CD4-positive, alpha-beta T cell treated with Interleukin-10 for 1 hour (primary cell): ENCODE data around the gene ADD1.

Experiments
- DNase-seq: peaks from one replicate; pipeline ENCODE4 v3.0.0-alpha.2; 2020

Gene ADD1

GRCh38 chr4:2823671-2824328, 19.8 kb upstream of the ADD1 start:
- DNase-seq = no peak

GRCh38 chr4:2824329-2824835, 19.3 kb upstream of the ADD1 start:
- DNase-seq = no peak

GRCh38 chr4:2824836-2825381, 18.7 kb upstream of the ADD1 start:
- DNase-seq = no peak

DNA sequence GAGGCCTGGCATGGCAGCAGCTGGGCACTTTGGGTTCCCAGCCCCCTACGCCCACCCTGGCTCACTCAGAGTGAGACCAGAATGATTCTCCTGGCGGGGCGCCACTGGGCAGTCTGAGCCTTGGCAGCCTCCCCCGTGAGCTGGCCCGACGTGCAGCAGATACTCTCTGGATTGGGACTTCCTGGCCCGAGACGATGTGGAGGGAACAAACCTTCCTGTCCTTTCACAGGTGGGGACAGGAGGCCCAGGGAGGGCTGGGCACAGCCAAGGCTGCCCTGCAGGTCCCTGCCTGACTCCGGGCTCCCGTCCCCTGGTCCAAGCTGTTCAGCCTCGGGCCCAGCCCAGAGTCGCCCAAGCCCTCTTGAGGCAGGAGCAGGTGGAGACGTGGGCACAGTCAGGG, 17.9 kb upstream of the ADD1 start:
- DNase-seq = no peak

DNA sequence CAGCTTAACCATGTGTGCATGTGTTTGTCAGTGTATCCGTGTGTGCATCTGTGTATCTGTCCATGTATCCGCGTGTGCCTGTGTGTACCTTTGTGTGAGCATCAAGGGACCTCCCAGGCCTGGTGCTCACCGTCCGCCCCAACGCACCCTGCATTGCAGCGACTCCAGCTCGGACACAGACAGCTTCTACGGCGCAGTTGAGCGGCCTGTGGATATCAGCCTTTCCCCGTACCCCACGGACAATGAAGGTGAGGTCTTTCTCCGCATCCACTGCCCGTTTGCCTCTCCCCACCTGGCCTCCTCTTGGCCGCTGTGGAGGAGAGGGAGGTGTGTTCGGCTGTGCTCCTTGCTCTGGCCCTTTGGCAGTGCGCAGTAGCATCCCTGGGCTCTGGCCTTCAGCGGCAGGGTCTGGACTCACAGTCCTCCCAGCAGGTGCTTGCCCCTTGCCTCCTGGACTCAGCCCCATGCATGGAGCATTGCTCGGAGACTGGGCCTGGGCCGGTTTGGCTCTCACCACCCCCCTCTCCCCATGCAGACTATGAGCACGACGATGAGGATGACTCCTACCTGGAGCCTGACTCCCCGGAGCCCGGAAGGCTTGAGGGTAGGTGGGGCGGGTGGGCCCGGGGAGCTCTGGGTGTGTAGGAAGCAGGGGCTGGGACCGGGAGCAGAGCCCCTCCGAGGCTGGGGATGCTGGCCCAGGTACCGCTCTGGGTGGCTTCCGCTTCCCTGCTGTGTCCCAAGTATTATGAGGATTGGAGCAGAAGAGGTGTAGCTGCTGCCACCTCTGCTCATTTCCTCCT, 16.4 kb upstream of the ADD1 start:
- DNase-seq = no peak

GRCh38 chr4:2827874-2828751, 15.5 kb upstream of the ADD1 start:
- no peak for DNase-seq

GRCh38 chr4:2828758-2829181, 14.9 kb upstream of the ADD1 start:
- DNase-seq = no peak

DNA sequence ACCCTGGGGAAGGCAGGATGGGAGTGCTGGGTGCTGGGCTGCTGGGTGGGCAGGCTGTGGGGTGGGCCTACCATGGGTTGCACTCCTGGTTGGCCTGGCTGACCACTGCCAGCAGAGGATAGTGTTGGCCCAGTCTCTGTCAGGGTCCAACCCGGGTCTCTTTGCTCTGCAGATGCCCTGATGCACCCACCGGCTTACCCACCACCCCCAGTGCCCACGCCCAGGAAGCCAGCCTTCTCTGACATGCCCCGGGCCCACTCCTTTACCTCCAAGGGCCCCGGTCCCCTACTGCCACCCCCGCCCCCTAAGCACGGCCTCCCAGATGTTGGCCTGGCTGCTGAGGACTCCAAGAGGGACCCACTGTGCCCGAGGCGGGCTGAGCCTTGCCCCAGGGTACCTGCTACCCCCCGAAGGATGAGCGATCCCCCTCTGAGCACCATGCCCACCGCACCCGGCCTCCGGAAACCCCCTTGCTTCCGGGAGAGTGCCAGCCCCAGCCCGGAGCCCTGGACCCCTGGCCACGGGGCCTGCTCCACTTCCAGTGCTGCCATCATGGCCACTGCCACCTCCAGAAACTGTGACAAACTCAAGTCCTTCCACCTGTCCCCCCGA, 14.2 kb upstream of the ADD1 start:
- DNase-seq = no peak

DNA sequence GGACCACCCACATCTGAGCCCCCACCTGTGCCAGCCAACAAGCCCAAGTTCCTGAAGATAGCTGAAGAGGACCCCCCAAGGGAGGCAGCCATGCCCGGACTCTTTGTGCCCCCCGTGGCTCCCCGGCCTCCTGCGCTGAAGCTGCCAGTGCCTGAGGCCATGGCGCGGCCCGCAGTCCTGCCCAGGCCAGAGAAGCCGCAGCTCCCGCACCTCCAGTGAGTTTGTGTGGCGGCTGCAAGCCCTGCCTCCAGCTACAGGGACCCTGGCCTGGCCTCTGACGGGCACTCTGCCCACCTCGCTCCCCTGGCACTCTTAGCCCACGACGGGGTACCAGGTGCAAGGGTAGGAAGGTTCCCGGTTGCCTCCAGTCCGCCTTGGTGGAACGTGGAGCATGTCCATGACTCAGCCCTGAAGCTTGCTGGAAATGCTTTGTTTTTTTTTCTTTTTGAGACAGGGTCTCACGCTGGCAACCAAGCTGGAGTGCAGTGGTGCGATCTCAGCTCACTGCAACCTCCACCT, 13.7 kb upstream of the ADD1 start:
- no peak for DNase-seq

- no peak for DNase-seq
Observed at GRCh38 chr4:2830632-2831610, 12.7 kb upstream of the ADD1 start.

DNA sequence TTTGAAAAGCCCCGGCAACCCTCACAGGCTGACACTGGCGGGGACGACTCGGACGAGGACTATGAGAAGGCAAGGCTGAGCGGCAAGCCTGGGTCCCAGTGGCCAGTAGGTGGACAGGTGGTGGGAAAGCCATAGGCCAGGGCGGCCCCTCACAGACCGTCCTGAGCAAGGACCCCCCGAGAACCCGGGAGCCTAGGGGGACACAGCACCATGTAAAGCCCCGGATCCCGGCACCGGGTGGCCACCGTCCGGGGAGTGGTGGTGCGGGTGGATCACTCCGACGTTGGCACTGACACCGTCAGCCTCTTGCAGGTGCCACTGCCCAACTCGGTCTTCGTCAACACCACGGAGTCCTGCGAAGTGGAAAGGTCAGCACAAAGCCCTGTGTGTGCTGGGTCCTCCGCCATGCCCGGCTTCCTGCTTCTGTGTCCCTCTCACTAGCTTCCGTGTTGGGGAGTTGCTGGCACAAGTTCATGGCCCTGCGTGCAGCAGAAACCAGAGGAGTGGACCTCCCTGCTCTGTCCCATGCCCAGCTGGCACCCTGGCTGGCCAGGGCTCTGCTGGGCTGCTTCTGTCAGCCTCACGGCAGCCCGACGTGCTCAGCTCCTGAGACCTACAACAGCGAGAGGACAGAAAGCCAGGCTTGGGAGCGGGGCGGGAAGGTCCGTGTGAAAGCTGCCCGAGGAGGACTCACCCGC, 11.9 kb upstream of the ADD1 start:
- DNase-seq = no peak

DNA sequence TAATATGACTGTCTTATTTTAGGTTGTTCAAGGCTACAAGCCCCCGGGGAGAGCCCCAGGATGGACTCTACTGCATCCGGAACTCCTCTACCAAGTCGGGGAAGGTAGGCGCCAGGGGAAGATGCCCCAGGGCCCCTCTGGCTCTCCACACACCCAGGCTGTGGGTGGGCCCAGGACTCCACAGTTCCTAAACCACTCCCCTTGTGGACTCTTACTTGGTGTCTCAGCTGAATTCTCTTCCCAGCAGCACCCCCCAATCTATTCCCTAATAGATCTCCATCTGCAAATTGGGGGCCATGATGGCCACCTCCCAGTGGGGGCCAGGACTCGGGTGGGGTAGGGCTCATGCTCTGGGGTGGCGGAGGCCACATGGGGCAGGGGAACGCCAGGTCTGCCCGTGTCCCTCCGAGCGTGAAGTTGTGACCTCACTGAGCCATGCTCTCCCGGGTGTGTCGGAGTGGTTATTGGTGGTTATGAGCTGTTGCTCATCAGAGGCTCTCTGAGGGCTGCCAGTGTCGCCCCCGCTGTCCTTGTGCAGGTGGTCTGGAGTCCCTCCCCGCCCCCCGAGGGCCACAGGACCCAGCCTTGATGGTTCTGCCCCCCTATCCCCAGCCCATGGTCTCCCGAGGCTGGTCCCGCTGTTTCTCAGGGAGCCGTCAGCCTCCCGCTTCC, 11.2 kb upstream of the ADD1 start:
- DNase-seq = no peak

GRCh38 chr4:2832981-2833670, 10.5 kb upstream of the ADD1 start:
- DNase-seq = no peak

- no peak for DNase-seq
Observed at GRCh38 chr4:2833671-2834000, 10.0 kb upstream of the ADD1 start.

DNA sequence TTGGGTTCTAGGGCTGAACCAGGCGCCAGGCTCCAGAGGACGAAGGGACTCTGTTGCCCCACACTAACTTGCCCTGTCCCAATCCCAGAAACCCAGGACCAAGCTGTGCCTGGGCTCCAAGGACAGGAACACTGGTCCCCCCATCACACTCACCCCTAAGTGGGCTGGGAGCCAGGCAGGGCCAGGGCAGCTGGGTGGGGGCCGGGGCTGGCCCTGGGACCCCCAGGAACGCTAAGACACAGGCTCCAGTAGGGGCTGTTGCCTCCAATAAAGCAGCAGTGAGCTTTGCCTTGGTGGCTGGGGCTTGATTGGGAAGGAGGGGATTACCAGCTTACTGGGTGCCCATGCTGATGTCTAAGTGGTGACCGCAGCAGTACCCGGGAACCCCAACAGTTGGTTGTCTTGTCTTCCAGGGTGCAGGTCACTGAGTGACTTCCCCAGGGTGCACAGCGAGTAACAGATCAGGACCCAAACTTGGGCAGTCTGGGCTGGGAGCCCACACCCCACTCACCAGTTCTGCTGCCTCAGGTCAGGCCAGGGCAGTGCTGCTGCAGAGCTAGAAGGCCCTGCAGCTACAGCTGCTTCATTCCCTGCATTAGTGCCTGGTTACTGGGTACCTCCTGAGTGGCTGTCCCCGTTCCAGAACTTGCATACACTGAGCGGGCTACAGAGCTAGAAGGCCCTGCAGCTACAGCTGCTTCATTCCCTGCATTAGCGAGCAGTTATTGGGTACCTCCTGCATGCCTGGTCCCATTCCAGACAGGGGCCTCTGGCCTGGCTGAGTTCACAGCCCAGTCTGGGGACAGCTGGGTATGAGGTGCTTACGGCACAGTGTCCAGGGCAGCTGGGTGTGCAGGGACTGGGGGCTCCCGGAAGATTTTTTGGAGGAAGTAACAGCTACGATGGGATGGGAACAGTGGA, 9.4 kb upstream of the ADD1 start:
- no peak for DNase-seq

DNA sequence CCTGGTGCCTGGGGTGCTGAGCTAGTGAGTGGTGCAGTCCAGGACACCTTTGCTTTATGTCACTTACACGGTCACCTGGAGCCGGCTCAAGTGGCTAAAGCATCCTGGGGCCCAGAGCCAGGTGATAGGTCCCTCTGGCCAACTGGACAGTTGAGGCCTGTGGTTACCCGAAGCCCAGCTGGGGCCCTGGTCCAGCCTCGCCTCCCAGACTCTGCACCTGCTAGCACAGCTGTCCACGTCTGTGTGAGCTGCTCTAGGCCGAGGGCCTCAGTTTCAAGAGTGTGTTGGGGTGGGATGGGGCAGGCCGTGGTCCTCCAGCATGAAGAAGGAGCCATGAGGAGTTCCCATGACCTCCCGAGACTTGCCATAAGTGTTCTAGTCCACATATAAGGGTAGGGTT, 7.7 kb upstream of the ADD1 start:
- DNase-seq = no peak

DNA sequence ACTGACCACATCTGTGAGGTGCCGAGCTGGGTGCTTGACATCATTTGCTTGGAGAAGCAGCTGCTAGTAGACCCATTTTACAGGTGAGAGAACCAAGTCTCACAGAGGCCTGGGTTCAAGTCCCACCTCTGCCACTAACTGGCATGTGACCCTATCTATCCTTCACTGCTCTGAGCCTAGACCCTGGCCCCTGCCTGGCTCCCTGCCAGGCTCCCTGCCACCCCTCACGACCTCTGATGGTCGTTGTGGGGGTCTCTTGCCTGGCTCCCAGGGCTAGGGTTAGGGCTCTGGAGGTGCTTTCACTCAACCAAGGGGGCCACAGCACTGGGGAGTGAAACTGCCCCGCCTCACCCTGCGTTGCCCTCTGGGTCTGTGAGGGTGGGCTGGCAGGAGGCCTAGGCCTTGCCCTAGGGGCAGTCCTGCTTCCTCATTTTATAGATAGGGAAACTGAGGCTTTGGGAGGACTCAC, 7.2 kb upstream of the ADD1 start:
- no peak for DNase-seq
